Smooth muscle cell (in vitro differentiated cells): ENCODE results near the gene DLGAP4. TPM values are rescaled to one million over a fixed set of nuclear protein-coding genes. Genes with fewer than 3 reads are reported as not detected.

Source experiments
- DNase-seq: peaks from one replicate; lab custom pipeline; 2025; ENCODE audit not compliant: unreplicated experiment; lab: John Stamatoyannopoulos, UW
- H2AFZ ChIP-seq: fragments of 200-600 bp; sonication (generic); 2 replicates; pipeline ENCODE4 v1.6.0; 2016; ENCODE audit warnings: antibody characterized with exemption, low read depth, mild to moderate bottlenecking
- H3F3A ChIP-seq: fragments of 200-600 bp; sonication (generic); 2 replicates; pipeline ENCODE4 v1.6.0; 2017; ENCODE audit warnings: antibody characterized with exemption, low read depth
- H3K27ac ChIP-seq: fragments of 200-600 bp; sonication (generic); 2 replicates; pipeline ENCODE4 v1.5.1; 2016; ENCODE audit warnings: low read depth, mild to moderate bottlenecking
- H3K27me3 ChIP-seq: fragments of 200-600 bp; sonication (generic); 2 replicates; pipeline ENCODE4 v1.6.1; 2016; ENCODE audit warnings: low read depth, mild to moderate bottlenecking
- H3K36me3 ChIP-seq: fragments of 200-600 bp; sonication (generic); 2 replicates; pipeline ENCODE4 v1.5.1; 2016; ENCODE audit warnings: low read depth
- H3K4me1 ChIP-seq: fragments of 200-600 bp; sonication (generic); 2 replicates; pipeline ENCODE4 v1.5.1; 2016; ENCODE audit warnings: low read depth
- H3K4me2 ChIP-seq: fragments of 200-600 bp; sonication (generic); 2 replicates; pipeline ENCODE4 v1.6.0; 2016; ENCODE audit warnings: mild to moderate bottlenecking
- H3K4me3 ChIP-seq: fragments of 200-600 bp; sonication (generic); 2 replicates; pipeline ENCODE4 v1.5.1; 2016; ENCODE audit warnings: mild to moderate bottlenecking
- H3K79me2 ChIP-seq: fragments of 200-600 bp; sonication (generic); 2 replicates; pipeline ENCODE4 v1.6.0; 2016; ENCODE audit warnings: low read depth, mild to moderate bottlenecking
- H3K9ac ChIP-seq: fragments of 200-600 bp; sonication (generic); 2 replicates; pipeline ENCODE4 v1.6.0; 2016; ENCODE audit warnings: low read depth
- H3K9me3 ChIP-seq: fragments of 200-600 bp; sonication (generic); replicated peaks from 2 replicates; pipeline ENCODE4 v1.5.1; 2016; ENCODE audit warnings: low read depth
- H4K20me1 ChIP-seq: fragments of 200-600 bp; sonication (generic); 2 replicates; pipeline ENCODE4 v1.6.0; 2016; ENCODE audit warnings: low read depth
- WGBS: methylation state at CpG from one replicate; pipeline ENCODE4 v1.1.7; 2016; ENCODE audit warnings: low lambda C conversion rate; 5-methylcytosine and 5-hydroxymethylcytosine counted together
- polyA plus RNA-seq: library from polyadenylated mRNA; unstranded; fragments of >200 nt; fragmentation: Nextera tagmentation; extraction: Ambion mirVana; gene quantifications from 2 replicates; pipeline ENCODE4 v1.2.1, GENCODE V29; 2016
- total RNA-seq: library from RNA; depleted of rRNA; stranded (reverse); fragments of >200 nt; gene quantifications from 2 replicates; pipeline ENCODE4 v1.2.3, GENCODE V29; 2014
- TF ChIP-seq, protein P1 (sequence below): fragments of 200-600 bp; sonication (generic); IDR thresholded peaks from 2 replicates; pipeline ENCODE4 v1.5.1; 2017; ENCODE audit warnings: borderline replicate concordance, mild to moderate bottlenecking, antibody characterized with exemption; ENCODE audit not compliant: insufficient read depth, poor library complexity, severe bottlenecking

DLGAP4 gene
- total and polyA plus RNA-seq, 2 experiments from 2014 or later: 86.8 to 102 TPM

GRCh38 chr20:36261389-36262105 is 44.6 kb upstream of the DLGAP4 start:
- Histone ChIP-seq H3K9ac (no peak overlapping the region), H3K4me3 (no peak overlapping the region)
- 89% methylated on average over 12 of the region's 12 CpGs for WGBS

DNA sequence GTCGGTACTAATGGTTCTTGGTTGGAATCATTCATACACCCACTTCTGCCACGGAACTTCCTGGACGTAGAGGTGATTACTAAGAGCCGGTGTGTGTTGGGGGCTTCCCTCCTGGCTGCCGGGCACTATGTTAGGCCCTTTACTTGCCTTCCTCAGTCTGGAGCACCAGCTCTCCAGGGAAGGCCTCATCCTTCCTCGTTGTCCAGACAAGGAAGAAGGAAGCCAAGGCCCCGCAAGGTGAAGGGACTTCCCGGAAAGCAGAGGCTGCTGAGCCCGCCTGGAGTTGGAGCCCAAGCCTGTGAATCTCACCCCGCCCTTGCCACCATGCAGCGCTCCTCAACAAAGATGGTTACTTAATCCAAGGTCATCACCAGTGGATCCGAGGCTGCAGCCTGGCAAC is 43.7 kb upstream of the DLGAP4 start:
- Histone ChIP-seq H2AFZ (no peak overlapping the region), H3K4me1 (no peaks in the 10 kb centered on the region), H3K4me3 (no peak overlapping the region), H3K9me3 (no peaks in the 10 kb centered on the region), H3K36me3 (no peaks in the 10 kb centered on the region), H3F3A (no peaks in the 10 kb centered on the region), H3K27ac (no peak overlapping the region), H3K9ac (no peak overlapping the region), H3K79me2 (no peaks in the 10 kb centered on the region), H3K4me2 (no peak overlapping the region), H3K27me3 (no peaks in the 10 kb centered on the region), H4K20me1 (no peaks in the 10 kb centered on the region)
- TF ChIP-seq, protein P1, sequence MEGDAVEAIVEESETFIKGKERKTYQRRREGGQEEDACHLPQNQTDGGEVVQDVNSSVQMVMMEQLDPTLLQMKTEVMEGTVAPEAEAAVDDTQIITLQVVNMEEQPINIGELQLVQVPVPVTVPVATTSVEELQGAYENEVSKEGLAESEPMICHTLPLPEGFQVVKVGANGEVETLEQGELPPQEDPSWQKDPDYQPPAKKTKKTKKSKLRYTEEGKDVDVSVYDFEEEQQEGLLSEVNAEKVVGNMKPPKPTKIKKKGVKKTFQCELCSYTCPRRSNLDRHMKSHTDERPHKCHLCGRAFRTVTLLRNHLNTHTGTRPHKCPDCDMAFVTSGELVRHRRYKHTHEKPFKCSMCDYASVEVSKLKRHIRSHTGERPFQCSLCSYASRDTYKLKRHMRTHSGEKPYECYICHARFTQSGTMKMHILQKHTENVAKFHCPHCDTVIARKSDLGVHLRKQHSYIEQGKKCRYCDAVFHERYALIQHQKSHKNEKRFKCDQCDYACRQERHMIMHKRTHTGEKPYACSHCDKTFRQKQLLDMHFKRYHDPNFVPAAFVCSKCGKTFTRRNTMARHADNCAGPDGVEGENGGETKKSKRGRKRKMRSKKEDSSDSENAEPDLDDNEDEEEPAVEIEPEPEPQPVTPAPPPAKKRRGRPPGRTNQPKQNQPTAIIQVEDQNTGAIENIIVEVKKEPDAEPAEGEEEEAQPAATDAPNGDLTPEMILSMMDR: no peak
- WGBS: 92% methylated on average over 12 of the region's 12 CpGs
- no peak for DNase-seq

More at GRCh38 chr20:36261389-36262105, 44.6 kb upstream of the DLGAP4 start:
- Histone ChIP-seq H3K4me2 (no peak overlapping the region), H3K79me2 (no peaks in the 10 kb centered on the region), H3K27ac (no peak overlapping the region), H3K4me1 (no peaks in the 10 kb centered on the region), H4K20me1 (no peaks in the 10 kb centered on the region), H3K27me3 (no peaks in the 10 kb centered on the region), H2AFZ (no peak overlapping the region), H3K36me3 (no peaks in the 10 kb centered on the region), H3F3A (no peaks in the 10 kb centered on the region), H3K9me3 (no peaks in the 10 kb centered on the region)
- TF ChIP-seq, protein P1: no peak
- no peak for DNase-seq

- no peak overlapping the region for H3K4me2 ChIP-seq
- H3K27me3 ChIP-seq: no peaks in the 10 kb centered on the region
- no peak overlapping the region for H2AFZ ChIP-seq
- H3K36me3 ChIP-seq: no peaks in the 10 kb centered on the region
- DNase-seq: no peak
- H3F3A ChIP-seq: no peaks in the 10 kb centered on the region
- no peaks in the 10 kb centered on the region for H3K79me2 ChIP-seq
- H3K4me1 ChIP-seq: no peaks in the 10 kb centered on the region
- no peak overlapping the region for H3K27ac ChIP-seq
- no peak overlapping the region for H3K4me3 ChIP-seq
- H3K9me3 ChIP-seq: no peaks in the 10 kb centered on the region
- TF ChIP-seq, protein P1: no peak
- H3K9ac ChIP-seq: no peak overlapping the region
- 92% methylated on average over 20 of the region's 20 CpGs for WGBS
- H4K20me1 ChIP-seq: no peaks in the 10 kb centered on the region
Observed at GRCh38 chr20:36264426-36265246, 41.5 kb upstream of the DLGAP4 start.
